ENCODE data around the gene NLGN1. TPM values are rescaled to one million over a fixed set of nuclear protein-coding genes. Genes with fewer than 3 reads are reported as not detected.

Gene NLGN1
- total RNA-seq, 1 experiment from 2014 or later: not detected

GRCh38 chr3:173977747-173978146, 580.2 kb downstream of the NLGN1 start:
- POLR2A ChIA-PET: no interaction called here
- no peak for TF ChIP-seq CTCF (IDR thresholded peaks at IDR 0.05; ENCODE audit: unreplicated experiment)
- peaks cover 3% of the 10 kb centered on the region for H3K27me3 Mint-ChIP-seq (ENCODE audit: insufficient read depth, unreplicated experiment)
- H3K4me3 Mint-ChIP-seq (ENCODE audit: unreplicated experiment): no peak overlapping the region
- CTCF ChIA-PET: interaction anchor here (0.6 kb wide), 1 partner anchor 464 kb away, joined by 3 read pairs; no protein-coding TSS in a partner anchor
- DNase-seq (ENCODE audit: unreplicated experiment): no peak
- BruUV-seq (replicated peaks): no TSS peak
- no peaks in the 10 kb centered on the region for H3K4me1 Mint-ChIP-seq (ENCODE audit: insufficient read depth, unreplicated experiment)
- intact Hi-C loops (cut with micrococcal nuclease): no loop called here
- H3K36me3 Mint-ChIP-seq (ENCODE audit: insufficient read depth, unreplicated experiment): no peaks in the 10 kb centered on the region
- no peaks in the 10 kb centered on the region for H3K9me3 Mint-ChIP-seq (ENCODE audit: unreplicated experiment)
- H3K27ac Mint-ChIP-seq (ENCODE audit: low read depth, unreplicated experiment): no peak overlapping the region

DNA sequence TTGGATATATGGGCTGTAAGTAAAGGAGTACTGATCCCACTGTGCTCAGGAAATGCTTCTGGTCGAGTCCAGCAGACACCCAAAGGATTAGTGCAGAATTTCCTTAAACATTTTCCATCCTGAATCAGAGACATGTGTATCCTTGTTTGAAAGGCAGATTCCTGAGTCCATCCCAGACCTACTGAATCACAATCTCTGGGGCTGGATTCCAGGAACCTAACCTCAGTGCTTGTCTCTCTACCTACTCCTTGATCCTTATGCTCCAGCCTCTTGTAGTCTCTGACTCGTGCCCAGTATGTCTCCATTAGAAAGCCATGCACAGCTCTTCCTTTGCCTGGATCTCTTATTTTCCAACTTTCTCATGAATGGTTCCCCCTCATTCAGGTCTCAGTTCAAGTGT, 585.8 kb downstream of the NLGN1 start:
- CTCF ChIA-PET: no interaction called here
- no TSS peak for BruUV-seq (replicated peaks)
- TF ChIP-seq CTCF (IDR thresholded peaks at IDR 0.05; ENCODE audit: unreplicated experiment): no peak

GRCh38 chr3:173986861-173987410, 589.4 kb downstream of the NLGN1 start:
- H3K4me1 Mint-ChIP-seq (ENCODE audit: insufficient read depth, unreplicated experiment): no peaks in the 10 kb centered on the region
- H3K27ac Mint-ChIP-seq (ENCODE audit: low read depth, unreplicated experiment): no peak overlapping the region
- no peak for TF ChIP-seq CTCF (IDR thresholded peaks at IDR 0.05; ENCODE audit: unreplicated experiment)
- H3K36me3 Mint-ChIP-seq (ENCODE audit: insufficient read depth, unreplicated experiment): no peaks in the 10 kb centered on the region
- ChIA-PET POLR2A (no interaction called here), CTCF (no interaction called here)
- BruUV-seq (replicated peaks): no TSS peak
- no peak overlapping the region for H3K4me3 Mint-ChIP-seq (ENCODE audit: unreplicated experiment)
- intact Hi-C loops (cut with micrococcal nuclease): no loop called here
- H3K9me3 Mint-ChIP-seq (ENCODE audit: unreplicated experiment): no peaks in the 10 kb centered on the region
- DNase-seq (ENCODE audit: unreplicated experiment): no peak
- H3K27me3 Mint-ChIP-seq (ENCODE audit: insufficient read depth, unreplicated experiment): peaks cover 26% of the 10 kb centered on the region

More for the DNA sequence above, 585.8 kb downstream of the NLGN1 start:
- H3K4me3 Mint-ChIP-seq (ENCODE audit: unreplicated experiment): no peak overlapping the region
- H3K9me3 Mint-ChIP-seq (ENCODE audit: unreplicated experiment): no peaks in the 10 kb centered on the region
- no peak for DNase-seq (ENCODE audit: unreplicated experiment)
- intact Hi-C loops (cut with micrococcal nuclease): no loop called here
- H3K36me3 Mint-ChIP-seq (ENCODE audit: insufficient read depth, unreplicated experiment): no peaks in the 10 kb centered on the region
- no peaks in the 10 kb centered on the region for H3K4me1 Mint-ChIP-seq (ENCODE audit: insufficient read depth, unreplicated experiment)
- POLR2A ChIA-PET: interaction anchor here (0.7 kb wide), 1 partner anchor 192 kb away, joined by 4 read pairs; no protein-coding TSS in a partner anchor
- peaks cover 15% of the 10 kb centered on the region for H3K27me3 Mint-ChIP-seq (ENCODE audit: insufficient read depth, unreplicated experiment)
- H3K27ac Mint-ChIP-seq (ENCODE audit: low read depth, unreplicated experiment): no peak overlapping the region

- Mint-ChIP-seq H3K36me3 (ENCODE audit: insufficient read depth, unreplicated experiment) (no peaks in the 10 kb centered on the region), H3K27me3 (ENCODE audit: insufficient read depth, unreplicated experiment) (peaks cover 26% of the 10 kb centered on the region), H3K9me3 (ENCODE audit: unreplicated experiment) (no peaks in the 10 kb centered on the region), H3K4me3 (ENCODE audit: unreplicated experiment) (no peak overlapping the region), H3K4me1 (ENCODE audit: insufficient read depth, unreplicated experiment) (no peaks in the 10 kb centered on the region), H3K27ac (ENCODE audit: low read depth, unreplicated experiment) (no peak overlapping the region)
- BruUV-seq (replicated peaks): no TSS peak
- TF ChIP-seq CTCF (IDR thresholded peaks at IDR 0.05; ENCODE audit: unreplicated experiment): no peak
- intact Hi-C loops (cut with micrococcal nuclease): no loop called here
- POLR2A ChIA-PET: no interaction called here
- DNase-seq (ENCODE audit: unreplicated experiment): no peak
- CTCF ChIA-PET: interaction anchor here (0.6 kb wide), 2 partner anchors 474 to 1487 kb away, joined by 3 read pairs; no protein-coding TSS in a partner anchor
These were observed 591.4 kb downstream of the NLGN1 start for GRCh38 chr3:173988909-173989308.

Data from MCF 10A (cell line).